Smooth muscle cell (in vitro differentiated cells): Measurements from ENCODE around the gene COIL. TPM values are rescaled to one million over a fixed set of nuclear protein-coding genes. Genes with fewer than 3 reads are reported as not detected.
A peak's percentile ranks its signal among the peaks of the same experiment; 100 is the strongest.

ENCODE experiments used
- DNase-seq: peaks from one replicate; lab custom pipeline; 2025; ENCODE audit not compliant: unreplicated experiment; lab: John Stamatoyannopoulos, UW
- H2AFZ ChIP-seq: fragments of 200-600 bp; sonication (generic); 2 replicates; pipeline ENCODE4 v1.6.0; 2016; ENCODE audit warnings: antibody characterized with exemption, low read depth, mild to moderate bottlenecking
- H3F3A ChIP-seq: fragments of 200-600 bp; sonication (generic); 2 replicates; pipeline ENCODE4 v1.6.0; 2017; ENCODE audit warnings: antibody characterized with exemption, low read depth
- H3K27ac ChIP-seq: fragments of 200-600 bp; sonication (generic); 2 replicates; pipeline ENCODE4 v1.5.1; 2016; ENCODE audit warnings: low read depth, mild to moderate bottlenecking
- H3K27me3 ChIP-seq: fragments of 200-600 bp; sonication (generic); 2 replicates; pipeline ENCODE4 v1.6.1; 2016; ENCODE audit warnings: low read depth, mild to moderate bottlenecking
- H3K36me3 ChIP-seq: fragments of 200-600 bp; sonication (generic); 2 replicates; pipeline ENCODE4 v1.5.1; 2016; ENCODE audit warnings: low read depth
- H3K4me1 ChIP-seq: fragments of 200-600 bp; sonication (generic); 2 replicates; pipeline ENCODE4 v1.5.1; 2016; ENCODE audit warnings: low read depth
- H3K4me2 ChIP-seq: fragments of 200-600 bp; sonication (generic); 2 replicates; pipeline ENCODE4 v1.6.0; 2016; ENCODE audit warnings: mild to moderate bottlenecking
- H3K4me3 ChIP-seq: fragments of 200-600 bp; sonication (generic); 2 replicates; pipeline ENCODE4 v1.5.1; 2016; ENCODE audit warnings: mild to moderate bottlenecking
- H3K79me2 ChIP-seq: fragments of 200-600 bp; sonication (generic); 2 replicates; pipeline ENCODE4 v1.6.0; 2016; ENCODE audit warnings: low read depth, mild to moderate bottlenecking
- H3K9ac ChIP-seq: fragments of 200-600 bp; sonication (generic); 2 replicates; pipeline ENCODE4 v1.6.0; 2016; ENCODE audit warnings: low read depth
- H3K9me3 ChIP-seq: fragments of 200-600 bp; sonication (generic); replicated peaks from 2 replicates; pipeline ENCODE4 v1.5.1; 2016; ENCODE audit warnings: low read depth
- H4K20me1 ChIP-seq: fragments of 200-600 bp; sonication (generic); 2 replicates; pipeline ENCODE4 v1.6.0; 2016; ENCODE audit warnings: low read depth
- WGBS: methylation state at CpG from one replicate; pipeline ENCODE4 v1.1.7; 2016; ENCODE audit warnings: low lambda C conversion rate; 5-methylcytosine and 5-hydroxymethylcytosine counted together
- polyA plus RNA-seq: library from polyadenylated mRNA; unstranded; fragments of >200 nt; fragmentation: Nextera tagmentation; extraction: Ambion mirVana; gene quantifications from 2 replicates; pipeline ENCODE4 v1.2.1, GENCODE V29; 2016
- total RNA-seq: library from RNA; depleted of rRNA; stranded (reverse); fragments of >200 nt; gene quantifications from 2 replicates; pipeline ENCODE4 v1.2.3, GENCODE V29; 2014
- TF ChIP-seq, protein P1 (sequence below): fragments of 200-600 bp; sonication (generic); IDR thresholded peaks from 2 replicates; pipeline ENCODE4 v1.5.1; 2017; ENCODE audit warnings: borderline replicate concordance, mild to moderate bottlenecking, antibody characterized with exemption; ENCODE audit not compliant: insufficient read depth, poor library complexity, severe bottlenecking

The COIL gene
- total and polyA plus RNA-seq, 2 experiments from 2014 or later, result 15.5 to 30.3 TPM

DNA sequence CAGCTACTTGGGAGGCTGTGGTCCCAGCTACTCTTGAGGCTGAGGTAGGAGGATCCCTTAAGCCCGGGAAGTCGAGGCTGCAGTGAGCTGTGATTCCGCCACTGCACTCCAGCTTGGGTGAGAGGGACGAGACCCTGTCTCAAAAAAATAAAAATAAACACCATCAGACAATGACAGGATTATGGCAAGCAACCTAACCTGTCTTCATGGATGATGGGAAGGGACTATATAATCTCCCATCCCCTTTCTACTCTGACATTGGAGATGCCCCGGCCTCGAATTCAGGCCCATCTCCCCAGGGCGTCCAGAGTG lies 47.9 kb downstream of the COIL start:
- no peaks in the 10 kb centered on the region for H3K9me3 ChIP-seq
- peak overlapping the region; percentile 91 for H3K4me2 ChIP-seq
- H4K20me1 ChIP-seq, result no peaks in the 10 kb centered on the region
- H3K27ac ChIP-seq, result no peak overlapping the region
- TF ChIP-seq, protein P1, sequence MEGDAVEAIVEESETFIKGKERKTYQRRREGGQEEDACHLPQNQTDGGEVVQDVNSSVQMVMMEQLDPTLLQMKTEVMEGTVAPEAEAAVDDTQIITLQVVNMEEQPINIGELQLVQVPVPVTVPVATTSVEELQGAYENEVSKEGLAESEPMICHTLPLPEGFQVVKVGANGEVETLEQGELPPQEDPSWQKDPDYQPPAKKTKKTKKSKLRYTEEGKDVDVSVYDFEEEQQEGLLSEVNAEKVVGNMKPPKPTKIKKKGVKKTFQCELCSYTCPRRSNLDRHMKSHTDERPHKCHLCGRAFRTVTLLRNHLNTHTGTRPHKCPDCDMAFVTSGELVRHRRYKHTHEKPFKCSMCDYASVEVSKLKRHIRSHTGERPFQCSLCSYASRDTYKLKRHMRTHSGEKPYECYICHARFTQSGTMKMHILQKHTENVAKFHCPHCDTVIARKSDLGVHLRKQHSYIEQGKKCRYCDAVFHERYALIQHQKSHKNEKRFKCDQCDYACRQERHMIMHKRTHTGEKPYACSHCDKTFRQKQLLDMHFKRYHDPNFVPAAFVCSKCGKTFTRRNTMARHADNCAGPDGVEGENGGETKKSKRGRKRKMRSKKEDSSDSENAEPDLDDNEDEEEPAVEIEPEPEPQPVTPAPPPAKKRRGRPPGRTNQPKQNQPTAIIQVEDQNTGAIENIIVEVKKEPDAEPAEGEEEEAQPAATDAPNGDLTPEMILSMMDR, result no peak
- no peaks in the 10 kb centered on the region for H3F3A ChIP-seq
- no peak overlapping the region for H2AFZ ChIP-seq
- H3K79me2 ChIP-seq, result no peaks in the 10 kb centered on the region
- WGBS, result 76% methylated on average over 7 of the region's 7 CpGs
- no peaks in the 10 kb centered on the region for H3K27me3 ChIP-seq
- H3K4me1 ChIP-seq, result peaks cover 4% of the 10 kb centered on the region
- H3K36me3 ChIP-seq, result no peaks in the 10 kb centered on the region
- H3K9ac ChIP-seq, result no peak overlapping the region
- no peak for DNase-seq
- H3K4me3 ChIP-seq, result peak overlapping the region; percentile 86

- DNase-seq, result no peak
- Histone ChIP-seq H3K36me3 (peaks cover under 1% of the 10 kb centered on the region), H4K20me1 (no peaks in the 10 kb centered on the region), H3K79me2 (no peaks in the 10 kb centered on the region), H3K4me3 (peak overlapping the region; percentile 86), H3K27ac (no peak overlapping the region), H3K27me3 (no peaks in the 10 kb centered on the region), H2AFZ (no peak overlapping the region), H3K9ac (no peak overlapping the region), H3F3A (no peaks in the 10 kb centered on the region), H3K4me1 (peaks cover 4% of the 10 kb centered on the region), H3K4me2 (peak overlapping the region; percentile 91), H3K9me3 (no peaks in the 10 kb centered on the region)
- TF ChIP-seq, protein P1, result no peak
- 97% methylated on average over 21 of the region's 21 CpGs for WGBS
Measured at GRCh38 chr17:56912105-56912999, 48.5 kb downstream of the COIL start.

DNA sequence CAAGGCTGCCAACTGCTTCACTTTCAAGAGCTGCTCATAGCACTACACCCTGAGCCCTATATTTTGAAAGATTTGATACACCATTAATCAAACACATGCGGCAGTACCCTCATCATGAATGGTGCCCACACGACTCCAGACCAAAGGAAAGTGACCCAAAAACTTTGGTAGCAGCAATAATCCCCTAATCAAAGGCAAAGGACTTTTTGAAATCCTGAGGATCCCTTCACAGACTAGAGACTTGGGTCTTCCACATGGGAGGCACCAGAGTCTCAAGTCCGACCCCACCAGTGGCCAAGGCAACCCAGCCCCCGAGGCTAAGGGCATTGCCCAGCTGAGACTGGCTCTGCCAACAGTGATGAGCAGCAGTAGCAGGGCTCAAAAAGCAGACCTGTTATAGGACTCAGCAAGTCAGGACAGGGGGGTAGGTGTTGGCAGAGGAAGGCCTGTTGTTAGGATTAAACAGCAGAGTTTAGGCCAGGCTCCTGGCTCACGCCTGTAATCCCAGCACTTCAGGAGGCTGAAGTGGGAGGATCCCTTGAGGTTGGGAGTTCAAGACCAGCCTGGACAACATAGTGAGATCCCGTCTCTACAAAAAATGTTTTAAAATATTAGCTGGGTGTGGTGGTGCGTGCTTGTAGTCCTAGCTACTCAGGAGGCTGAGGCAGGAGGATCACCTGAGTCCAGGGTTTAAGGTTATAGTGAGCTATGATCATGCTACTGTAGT lies 50.2 kb downstream of the COIL start:
- Histone ChIP-seq H3K79me2 (no peaks in the 10 kb centered on the region), H4K20me1 (no peaks in the 10 kb centered on the region), H3K9ac (no peak overlapping the region), H3K4me2 (no peak overlapping the region), H3K27ac (no peak overlapping the region), H3K27me3 (no peaks in the 10 kb centered on the region), H3K9me3 (no peaks in the 10 kb centered on the region), H2AFZ (no peak overlapping the region), H3K4me1 (peaks cover 4% of the 10 kb centered on the region), H3F3A (no peaks in the 10 kb centered on the region), H3K4me3 (no peak overlapping the region), H3K36me3 (peaks cover 8% of the 10 kb centered on the region)
- WGBS, result 83% methylated on average over 7 of the region's 7 CpGs
- TF ChIP-seq, protein P1, result no peak
- DNase-seq, result no peak
